Endometrium (tissue), 2 donors: ENCODE results near the gene INTS15.

Experiments
- FAIRE-seq: peaks from 2 replicates; lab custom pipeline; 2012; peaks lifted over from hg19 to GRCh38; lab: Jason Lieb, UNC
- donor health status: control.
- donor health status: control.

Gene INTS15

GRCh38 chr7:6643915-6644625 lies 54.2 kb downstream of the INTS15 start:
- FAIRE-seq = no peak

GRCh38 chr7:6644728-6645127 lies 54.9 kb downstream of the INTS15 start:
- FAIRE-seq = no peak

GRCh38 chr7:6646465-6646864 lies 56.6 kb downstream of the INTS15 start:
- no peak for FAIRE-seq

DNA sequence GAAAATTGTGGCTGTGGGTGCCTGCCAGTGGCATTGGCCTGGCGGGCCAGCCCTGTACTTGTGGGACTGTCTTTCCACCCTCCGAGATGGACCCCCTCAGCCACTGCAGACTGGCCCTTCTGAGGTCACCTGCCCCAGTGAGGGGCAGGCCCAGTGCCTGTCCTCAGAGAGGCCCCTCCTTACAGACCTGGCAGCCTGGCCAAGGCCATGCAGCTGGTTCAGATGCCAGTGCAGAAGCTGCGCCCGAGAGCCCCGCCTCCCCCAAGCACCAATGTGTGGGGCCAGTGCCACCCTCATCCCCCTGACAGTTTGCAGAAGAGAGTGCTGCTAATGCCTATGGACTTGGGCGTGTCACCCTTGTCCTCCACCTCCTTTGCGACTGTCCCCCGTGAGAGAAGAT lies 57.3 kb downstream of the INTS15 start:
- FAIRE-seq = no peak

DNA sequence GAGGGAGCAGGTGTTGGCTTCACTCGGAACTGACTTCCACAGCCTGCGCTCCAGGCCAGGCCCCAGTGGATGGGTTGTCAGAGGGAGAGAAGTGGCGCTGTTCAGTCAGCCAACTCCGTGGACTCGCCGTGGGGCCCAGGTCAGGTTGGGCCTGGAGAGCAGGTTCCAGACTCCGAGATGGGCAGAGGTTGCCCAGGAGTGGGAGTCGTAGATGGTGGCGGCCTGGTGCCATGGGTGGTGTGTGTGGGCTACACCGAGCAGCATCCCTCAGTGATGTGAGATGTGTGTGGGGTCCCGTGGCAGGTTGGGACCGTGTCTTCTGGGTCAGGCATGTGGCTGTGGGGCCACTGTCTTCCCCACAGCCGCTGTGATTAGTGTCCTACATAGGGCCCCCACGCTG lies 57.7 kb downstream of the INTS15 start:
- FAIRE-seq = no peak

DNA sequence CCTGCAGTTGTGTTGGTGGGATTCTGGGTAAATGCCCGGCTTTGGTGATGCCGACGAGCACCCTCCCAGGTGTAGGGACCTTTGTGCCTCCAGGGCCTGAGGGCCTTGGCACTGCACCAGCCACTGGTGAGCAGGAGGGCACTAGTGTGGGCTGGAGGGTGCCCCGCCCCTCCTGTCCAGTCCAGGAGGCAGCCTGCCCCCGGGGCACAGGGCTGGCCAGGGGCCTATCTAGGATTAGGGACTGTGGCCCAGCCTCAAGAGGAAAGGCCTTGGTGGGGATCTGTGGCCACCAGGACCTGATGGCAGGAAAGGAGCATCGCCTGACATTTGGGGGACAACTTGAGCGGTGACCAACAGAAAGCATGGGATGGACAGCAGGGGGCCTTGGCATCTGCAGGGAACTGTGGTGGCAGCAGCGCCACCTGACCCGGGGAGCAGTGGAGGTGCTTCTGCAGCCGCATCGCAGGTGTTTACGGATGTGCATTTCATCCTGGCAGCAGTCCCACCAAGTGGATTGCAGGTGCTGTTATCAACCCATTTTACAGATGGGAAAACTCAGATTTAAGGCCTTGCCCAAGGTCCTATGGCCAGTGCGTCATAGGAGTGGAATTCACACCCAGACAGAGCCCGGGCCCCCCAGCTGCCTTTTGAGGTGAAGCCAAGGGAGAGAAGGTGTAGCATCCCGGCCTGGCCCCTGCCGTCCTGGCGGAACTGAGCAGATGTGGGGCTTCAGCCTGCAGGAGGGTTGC lies 58.4 kb downstream of the INTS15 start:
- no peak for FAIRE-seq

GRCh38 chr7:6648815-6649104 lies 58.9 kb downstream of the INTS15 start:
- no peak for FAIRE-seq

DNA sequence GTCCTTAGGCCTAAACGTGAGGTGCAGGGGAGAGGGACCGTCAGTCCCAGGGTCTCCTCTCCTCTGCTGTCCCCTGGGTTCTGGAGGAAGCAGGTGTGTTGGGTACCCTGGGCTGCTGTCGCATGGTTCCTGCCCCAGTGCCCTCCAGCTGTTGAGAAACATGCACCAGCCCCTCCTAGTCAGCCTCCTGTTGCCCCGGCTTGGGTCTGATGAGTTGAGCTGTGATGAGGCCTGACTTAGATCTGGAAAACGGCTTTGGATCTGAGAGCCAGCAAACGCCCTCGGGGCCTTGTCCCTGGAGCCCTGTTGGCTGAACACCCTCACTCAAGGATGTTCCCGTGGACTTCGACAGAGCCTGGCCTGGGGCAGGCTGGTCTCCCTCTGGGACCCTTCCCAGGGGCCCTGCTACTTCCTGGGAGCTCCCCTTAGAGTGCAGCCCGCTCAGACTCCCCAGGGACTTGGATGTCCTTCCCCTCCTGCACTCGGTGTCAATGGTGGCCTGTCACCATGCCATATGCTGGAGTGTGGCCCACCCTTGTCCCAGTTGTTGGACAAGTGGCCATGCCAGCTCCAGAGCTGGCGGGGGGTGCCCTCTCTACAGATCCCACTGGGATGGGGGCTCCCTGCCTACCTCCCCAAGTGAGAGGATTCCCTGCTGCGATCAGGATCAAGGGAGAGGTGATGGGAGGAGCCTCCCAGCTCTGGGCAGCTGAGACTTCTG lies 59.6 kb downstream of the INTS15 start:
- FAIRE-seq = no peak

GRCh38 chr7:6650086-6650485 lies 60.3 kb downstream of the INTS15 start:
- no peak for FAIRE-seq

DNA sequence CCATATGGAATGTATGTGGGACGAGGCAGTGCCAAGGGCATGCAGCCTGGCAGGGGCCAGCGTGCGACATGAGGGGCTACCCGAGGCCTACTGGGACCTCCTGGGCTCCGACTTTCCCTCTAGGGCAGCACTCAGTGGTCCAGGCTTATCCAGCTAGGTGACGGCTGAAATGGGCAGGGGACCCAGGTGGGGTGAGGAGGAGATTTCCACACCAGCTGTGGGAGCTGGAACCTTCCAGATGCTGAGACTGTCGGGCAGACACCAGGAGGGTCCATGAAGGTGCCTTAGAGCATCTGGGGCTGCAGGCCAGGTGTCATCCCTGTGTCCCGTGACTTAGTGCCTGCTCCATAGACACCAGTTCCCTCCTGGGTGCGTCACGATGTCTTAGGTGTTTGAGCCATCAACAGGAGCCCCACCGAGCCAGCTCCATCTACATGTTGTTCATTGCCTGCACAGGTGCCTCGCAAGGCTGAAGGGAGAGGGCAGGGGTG lies 60.7 kb downstream of the INTS15 start:
- no peak for FAIRE-seq

DNA sequence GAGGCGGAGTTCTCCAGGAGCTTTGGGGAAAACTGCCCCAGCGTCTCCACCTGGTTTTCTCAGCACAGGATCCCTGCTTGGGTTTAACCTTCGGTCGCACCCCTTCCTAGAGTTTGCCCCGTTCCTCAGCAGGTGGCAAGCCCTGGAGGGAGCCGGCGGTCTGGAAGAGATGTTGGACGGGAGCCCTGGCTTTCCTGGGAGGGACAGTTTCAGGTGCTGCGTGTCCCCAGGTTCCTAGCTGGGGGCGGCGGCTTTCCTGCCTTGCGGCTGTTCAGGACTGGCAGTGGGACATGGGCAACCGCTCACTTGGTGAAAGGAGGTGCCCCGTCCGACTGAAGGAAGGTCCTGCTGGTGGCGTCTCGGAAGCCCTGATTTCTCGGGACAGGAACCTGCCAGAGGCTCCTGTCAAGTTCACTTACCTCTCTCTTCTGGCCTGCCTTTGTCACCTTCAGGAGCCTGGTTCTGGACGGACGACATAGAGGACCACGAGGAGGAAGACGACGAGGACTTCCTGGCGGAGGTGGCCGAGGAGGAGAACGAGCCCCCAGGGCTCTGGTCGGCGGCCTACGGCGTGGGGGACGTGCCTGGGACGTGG lies 62.1 kb downstream of the INTS15 start:
- no peak for FAIRE-seq

DNA sequence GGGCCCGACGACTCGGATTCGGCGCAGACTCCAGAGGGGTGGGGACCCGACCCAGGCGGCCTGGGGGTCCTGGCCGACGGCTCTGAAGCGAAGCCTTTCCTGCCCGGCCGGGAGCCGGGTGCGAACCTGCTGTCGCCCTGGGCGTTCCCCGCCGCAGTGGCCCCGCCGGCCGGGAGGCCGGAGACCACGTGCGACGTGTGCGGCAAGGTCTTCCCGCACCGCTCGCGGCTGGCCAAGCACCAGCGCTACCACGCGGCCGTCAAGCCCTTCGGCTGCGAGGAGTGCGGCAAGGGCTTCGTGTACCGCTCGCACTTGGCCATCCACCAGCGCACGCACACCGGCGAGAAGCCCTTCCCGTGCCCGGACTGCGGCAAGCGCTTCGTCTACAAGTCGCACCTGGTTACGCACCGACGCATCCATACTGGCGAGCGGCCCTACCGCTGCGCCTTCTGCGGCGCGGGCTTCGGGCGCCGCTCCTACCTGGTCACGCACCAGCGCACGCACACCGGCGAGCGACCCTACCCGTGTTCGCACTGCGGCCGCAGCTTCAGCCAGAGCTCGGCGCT lies 62.7 kb downstream of the INTS15 start:
- FAIRE-seq = no peak

DNA sequence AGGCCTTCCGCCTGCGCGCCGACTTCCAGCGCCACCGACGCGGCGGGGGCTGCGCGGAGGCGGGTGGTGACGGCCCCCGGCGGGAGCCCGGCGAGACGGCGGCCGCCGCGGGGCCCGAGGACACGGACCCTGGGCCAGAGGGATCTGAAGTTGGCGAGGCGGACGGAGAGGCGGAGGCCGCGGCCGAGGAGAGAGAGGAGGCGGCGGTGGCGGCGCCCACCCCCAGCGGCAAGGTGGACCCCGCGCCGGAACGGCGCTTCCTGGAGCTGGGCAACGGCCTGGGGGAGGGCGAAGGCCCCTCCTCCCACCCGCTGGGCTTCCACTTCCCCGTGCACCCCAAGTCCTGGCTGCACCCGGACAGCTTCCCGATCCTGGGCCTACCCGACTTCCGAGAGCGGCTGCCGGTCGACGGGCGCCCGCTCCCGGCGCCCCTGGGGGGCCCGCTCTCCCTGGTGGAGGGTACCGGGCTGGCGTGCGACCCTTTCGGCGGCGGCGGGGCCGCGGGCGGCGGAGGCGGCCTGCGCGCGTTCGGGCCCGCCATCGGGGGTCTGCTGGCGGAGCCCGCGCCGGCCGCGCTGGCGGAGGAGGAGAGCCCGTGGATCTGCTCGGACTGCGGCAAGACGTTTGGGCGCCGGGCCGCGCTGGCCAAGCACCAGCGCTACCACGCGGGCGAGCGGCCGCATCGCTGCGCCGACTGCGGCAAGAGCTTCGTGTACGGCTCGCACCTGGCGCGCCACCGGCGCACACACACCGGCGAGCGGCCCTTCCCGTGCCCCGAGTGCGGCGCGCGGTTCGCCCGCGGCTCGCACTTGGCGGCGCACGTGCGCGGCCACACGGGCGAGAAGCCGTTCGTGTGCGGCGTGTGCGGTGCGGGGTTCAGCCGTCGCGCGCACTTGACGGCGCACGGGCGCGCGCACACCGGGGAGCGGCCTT lies 63.5 kb downstream of the INTS15 start:
- no peak for FAIRE-seq

DNA sequence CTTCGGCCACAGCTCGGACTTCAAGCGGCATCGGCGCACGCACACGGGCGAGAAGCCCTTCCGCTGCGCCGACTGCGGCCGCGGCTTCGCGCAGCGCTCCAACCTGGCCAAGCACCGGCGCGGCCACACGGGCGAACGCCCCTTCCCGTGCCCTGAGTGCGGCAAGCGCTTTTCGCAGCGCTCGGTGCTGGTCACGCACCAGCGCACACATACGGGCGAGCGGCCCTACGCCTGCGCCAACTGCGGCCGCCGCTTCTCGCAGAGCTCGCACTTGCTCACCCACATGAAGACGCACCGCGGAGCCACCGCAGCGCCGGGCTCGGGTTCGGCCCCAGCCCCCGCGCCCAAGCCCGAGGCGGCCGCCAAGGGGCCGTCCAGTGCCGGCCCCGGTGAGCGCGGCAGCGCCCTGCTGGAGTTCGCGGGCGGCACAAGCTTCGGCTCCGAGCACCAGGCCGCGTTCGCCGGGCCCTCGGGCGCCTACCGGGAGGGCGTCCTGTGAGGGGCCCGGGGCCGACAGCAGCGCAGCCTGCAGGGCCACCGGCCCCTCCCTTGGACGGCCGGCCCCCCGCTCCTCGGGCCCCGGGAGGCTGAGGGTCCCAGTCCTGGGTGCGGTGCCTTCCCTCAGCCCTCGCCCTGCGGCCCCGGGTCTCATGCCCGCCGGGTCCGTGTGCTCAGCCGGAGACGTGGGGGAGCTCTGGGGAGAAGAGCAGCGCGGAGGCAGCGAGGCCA lies 64.5 kb downstream of the INTS15 start:
- FAIRE-seq = no peak

- no peak for FAIRE-seq
Observed at GRCh38 chr7:6654842-6655610, 65.2 kb downstream of the INTS15 start.

GRCh38 chr7:6655636-6656385 lies 66.0 kb downstream of the INTS15 start:
- FAIRE-seq = no peak

- FAIRE-seq = no peak
Observed at GRCh38 chr7:6656413-6656812, 66.6 kb downstream of the INTS15 start.
